Inflammatory macrophage (primary cell): ENCODE measurements around the gene UGT2A3.
"Not testable (repeated sequence)": the region's sequence is repeated elsewhere in the genome, so short reads cannot be mapped to it uniquely, and the experiment has no call there.

ENCODE experiments used
- DNase-seq, 2 donors: peaks; one replicate each; pipeline ENCODE4 v3.0.0-alpha.2; 2020 to 2022
- total RNA-seq, 18 experiments: gene quantifications; one replicate each; lab custom pipeline; 2026; ENCODE audit warnings: mixed read lengths in 6 of 18, inconsistent platforms in 2 of 18; lab: John Stamatoyannopoulos, UW

Gene UGT2A3
- total RNA-seq: 0 to 0.16 (median 0) reads per million in 18 experiments

DNA sequence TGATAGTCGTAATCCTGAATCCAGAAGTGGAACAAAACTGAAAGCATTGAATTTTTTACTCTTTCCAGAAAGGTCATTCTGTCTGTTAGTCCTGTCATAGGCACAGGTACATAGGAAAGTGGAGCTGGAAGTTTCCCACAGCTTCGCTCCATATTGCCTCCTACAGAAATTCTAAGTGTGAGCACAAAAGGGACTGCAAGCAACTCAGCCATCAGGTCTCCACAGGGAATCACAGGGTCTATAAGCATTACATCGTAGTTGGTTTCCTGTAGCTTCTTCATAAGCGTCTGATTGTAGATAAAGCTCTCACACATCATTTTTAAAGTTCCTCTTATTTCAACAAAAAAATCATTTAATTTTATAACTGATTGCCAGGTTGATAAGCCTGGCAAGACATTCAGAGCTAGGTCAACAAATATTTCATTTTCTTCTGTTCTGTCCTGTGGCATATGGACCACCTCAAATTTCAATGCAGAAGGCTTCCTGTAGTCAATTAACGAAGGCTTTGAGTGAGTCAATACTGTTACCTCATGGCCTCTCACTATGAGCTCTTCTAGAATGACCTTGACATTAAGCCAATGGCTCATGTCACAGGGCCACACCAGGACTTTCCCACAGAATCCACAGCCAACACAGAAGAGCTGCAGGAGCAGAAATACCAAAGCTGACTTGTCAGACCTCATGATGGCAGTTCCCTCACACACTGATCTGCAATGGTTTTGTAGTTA lies at the start of gene UGT2A3:
UGT2A3 (minus strand) TSS at position 727 of the 728 bp plus-strand sequence; CDS start at position 683, 44 bp downstream.
- no peak for DNase-seq

DNA sequence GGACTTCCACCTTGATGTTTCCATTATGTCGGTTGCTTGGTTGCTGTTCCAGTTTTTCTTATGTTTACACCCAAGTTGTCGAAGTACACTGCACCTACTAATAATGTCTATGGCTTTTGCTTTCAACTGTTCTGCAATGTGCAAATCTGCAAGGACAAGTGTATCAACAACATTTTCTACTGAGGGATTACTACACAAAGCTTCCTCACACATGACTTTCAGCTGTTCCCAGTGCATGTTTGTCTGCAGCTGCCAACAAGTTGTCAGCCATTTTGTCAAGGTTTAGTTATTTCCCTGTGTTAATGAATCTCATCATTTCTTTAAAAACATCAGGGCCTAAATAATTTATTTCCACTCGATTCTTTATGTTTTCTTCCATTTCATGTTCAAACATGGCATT lies 45.4 kb upstream of the UGT2A3 start:
- no peak for DNase-seq

DNA sequence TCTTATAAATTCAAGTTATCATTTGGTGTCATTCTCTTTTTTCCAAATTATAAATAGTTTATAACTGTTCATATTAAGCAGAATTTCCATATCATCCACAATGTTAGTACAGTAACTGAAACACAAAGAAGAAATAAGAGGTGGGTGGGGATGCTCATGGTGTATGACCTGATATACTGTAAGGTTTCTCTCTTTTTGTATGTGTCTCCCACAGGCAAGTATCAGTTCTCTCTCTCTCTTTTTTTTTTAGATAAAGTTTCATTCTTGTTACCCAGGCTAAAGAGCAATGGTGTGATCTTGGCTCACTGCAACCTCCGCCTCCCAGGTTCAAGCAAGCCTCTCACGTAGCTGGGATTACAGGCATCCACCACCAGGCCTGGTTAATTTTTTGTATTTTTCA lies 43.7 kb upstream of the UGT2A3 start:
- no peak for DNase-seq

DNA sequence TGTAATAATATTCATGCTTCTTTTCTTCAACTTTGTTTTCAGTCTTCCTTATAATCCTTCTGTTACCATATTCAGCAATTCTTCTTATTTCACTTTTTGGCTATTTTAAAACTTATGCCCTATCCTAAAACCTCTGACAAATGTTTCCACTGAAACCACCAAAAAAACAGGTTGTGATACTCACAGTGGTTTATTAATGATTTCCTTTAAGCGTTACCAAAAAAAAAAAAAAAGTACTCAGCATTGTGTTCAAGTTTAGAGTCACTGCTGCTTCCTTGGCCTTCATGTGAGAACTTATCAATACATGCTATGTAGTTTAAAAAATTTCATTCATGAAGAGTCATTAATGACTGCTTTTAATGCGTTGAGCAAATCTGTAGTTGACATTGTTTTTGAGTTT lies 35.4 kb upstream of the UGT2A3 start:
- no peak for DNase-seq

DNA sequence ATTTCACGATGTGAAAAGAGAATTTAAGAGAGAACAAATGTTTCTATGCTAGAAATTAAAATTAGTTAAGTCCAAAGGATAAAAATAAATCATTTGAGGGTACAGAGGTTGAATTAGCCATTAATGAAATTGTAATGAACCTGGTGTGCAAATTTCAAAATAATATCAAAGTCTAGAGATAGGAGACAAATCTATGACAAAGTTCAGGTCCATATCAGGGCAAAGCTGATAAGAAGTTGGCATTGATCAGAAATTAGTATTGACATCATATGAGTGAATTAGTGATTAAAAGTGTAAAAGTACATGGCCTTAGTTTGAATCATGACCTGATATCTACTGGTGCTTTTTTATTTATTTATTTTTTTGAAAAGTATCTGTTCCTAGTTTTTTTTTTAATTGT lies 33.8 kb upstream of the UGT2A3 start:
- DNase-seq: no peak

DNA sequence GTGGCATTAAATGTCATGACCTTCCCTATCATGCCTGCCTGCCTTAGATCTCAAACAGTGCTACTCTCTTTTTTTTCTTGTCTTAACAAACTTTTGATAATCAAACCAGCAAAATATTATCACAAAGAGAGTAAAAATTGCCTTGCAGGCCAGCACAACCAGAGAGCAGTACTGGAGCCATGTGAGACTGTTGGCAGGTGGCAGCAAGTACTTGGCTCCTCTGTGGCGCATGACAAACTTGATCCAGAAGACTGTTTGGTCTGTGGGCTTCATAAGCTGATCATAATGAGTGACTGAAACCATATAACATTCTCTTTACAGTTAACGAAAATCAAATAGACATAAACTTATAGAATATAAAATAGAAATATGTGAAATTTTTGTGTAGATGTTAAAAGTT lies 33.3 kb upstream of the UGT2A3 start:
- no peak for DNase-seq

DNA sequence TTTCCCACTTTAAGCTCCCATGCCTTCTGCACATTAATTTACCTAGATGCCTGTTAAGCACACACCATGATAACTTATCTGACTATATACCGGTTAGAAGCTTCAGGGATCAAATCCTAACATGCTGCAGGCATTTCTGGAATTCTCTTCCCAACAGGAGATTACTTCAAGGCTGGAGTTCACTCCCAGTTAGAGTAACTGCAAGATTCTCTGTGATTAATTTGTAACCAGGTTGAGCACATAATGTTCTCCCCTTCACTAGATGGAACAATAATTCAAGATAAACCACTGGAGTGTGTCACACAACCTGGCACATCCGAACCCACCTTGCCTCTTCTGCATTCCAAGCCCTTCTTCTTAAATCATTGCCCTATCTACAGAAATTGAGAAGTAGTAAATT lies 11.8 kb upstream of the UGT2A3 start:
- no peak for DNase-seq

DNA sequence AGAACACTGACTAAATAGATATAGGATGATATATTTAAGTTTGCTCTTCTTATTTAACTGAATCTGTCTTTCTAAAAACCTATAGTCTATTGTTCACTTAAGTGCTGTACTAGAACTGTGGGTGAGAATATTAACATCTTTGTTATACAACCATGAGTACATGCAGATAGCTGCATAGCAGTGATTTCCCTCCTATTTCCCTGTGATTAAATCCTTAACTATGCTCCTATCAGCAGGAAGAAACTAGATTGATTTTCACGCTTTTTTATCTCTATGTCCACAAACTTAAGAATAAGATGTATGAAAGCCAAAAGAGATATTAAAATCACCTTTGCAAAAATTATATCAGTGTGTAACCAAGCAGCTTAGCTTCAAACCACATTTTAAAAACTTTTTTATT lies 11.3 kb upstream of the UGT2A3 start:
- no peak for DNase-seq

DNA sequence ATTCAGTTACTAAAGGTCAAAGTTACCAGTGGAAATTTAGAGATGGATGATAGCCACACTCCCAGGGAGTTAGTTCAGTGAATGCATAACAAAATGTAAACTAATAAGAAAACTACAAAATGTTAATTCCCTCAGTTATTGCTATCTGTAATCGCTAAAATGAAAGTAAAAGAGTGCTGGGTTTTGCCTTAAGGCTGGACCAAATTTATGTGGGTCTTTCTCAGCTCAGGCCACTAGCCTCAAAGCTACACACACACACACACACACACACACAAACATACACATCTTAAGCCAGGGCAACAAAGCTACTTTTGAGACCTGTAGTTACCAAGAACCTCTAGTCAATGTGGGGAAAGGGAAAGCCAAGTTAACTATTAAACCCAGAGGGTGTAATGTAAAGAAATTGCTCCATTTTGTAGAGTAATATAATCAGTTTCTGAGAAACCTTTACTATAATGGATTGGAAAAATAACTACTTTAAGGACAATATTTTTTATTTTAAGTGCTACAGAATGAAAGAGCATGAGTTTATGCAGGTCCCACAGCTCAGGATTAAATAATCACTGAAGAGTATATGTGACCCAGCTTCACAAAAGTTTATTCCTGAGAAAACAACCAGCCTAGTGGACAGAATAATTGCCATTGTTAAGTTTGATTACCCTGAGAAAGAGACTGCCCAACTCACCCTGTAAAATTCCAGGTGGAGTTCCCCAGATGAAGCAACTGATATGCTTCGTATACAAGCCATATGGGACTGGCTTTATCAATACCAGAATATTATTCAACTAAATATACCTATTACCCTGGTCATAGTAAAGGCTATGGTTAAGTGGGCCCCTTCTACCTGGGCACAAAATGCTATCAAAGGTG lies 8.9 kb upstream of the UGT2A3 start:
- DNase-seq: no peak

DNA sequence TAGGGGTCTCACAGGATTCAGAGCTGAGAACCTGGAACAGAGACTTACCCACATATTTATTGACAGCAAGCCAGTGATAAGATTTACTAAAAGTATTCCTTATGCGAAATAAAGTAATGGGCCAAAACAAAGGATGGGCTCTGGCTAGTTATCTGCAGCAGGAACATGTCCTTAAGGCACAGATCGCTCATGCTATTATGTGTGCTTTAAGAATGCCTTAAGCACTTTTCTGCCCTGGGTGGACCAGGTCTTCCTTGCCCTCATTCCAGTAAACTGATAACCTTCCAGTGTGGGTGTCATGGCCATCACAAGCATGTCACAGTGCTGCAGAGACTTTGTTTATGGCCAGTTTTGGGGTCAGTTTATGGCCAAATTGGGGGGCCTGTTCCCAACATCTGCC lies 7.5 kb upstream of the UGT2A3 start:
- not testable (repeated sequence) for DNase-seq

DNA sequence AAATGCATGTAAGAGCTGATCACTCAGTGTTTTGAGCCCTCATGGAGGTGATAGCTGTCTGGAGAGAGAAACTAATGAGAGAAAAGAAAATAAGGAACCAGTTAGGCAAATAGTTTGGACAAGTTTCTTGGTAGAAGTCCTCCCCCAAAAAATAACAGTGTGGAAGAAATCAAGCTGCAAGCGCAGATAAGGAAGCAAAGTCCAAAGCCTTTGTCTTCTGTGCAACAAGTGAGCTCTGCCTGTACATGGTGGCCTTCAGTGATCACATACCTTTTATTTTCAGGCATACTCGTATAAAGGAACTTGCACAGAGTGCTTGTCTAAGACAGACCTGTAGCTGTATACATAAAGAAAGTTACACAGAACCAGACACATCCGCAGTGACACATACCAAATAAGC lies 2.5 kb upstream of the UGT2A3 start:
- DNase-seq: no peak

DNA sequence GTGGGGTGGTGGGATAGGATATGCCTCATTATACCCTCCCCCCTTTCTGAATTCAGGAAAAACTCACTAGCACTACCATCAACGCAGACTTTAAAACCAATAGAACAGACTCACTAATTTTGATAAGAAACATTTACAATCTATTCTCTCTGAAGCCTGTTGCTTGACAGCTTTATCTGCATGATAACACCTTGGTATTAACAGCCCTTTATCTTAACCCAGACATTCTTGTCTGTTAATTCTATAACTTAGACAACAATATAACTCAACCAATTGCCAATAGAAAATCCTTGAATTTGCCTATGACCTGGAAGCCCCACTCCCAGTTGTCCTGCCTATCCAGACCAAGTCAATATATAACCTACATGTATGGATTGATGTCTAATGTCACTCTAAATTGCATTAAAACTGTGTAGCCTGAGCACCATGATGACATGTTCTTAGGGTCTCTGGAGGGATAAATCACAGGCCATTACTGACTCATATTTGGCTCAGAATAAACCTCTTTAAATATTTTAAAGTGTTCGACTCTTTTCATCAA lies 1.5 kb upstream of the UGT2A3 start:
- no peak for DNase-seq

DNA sequence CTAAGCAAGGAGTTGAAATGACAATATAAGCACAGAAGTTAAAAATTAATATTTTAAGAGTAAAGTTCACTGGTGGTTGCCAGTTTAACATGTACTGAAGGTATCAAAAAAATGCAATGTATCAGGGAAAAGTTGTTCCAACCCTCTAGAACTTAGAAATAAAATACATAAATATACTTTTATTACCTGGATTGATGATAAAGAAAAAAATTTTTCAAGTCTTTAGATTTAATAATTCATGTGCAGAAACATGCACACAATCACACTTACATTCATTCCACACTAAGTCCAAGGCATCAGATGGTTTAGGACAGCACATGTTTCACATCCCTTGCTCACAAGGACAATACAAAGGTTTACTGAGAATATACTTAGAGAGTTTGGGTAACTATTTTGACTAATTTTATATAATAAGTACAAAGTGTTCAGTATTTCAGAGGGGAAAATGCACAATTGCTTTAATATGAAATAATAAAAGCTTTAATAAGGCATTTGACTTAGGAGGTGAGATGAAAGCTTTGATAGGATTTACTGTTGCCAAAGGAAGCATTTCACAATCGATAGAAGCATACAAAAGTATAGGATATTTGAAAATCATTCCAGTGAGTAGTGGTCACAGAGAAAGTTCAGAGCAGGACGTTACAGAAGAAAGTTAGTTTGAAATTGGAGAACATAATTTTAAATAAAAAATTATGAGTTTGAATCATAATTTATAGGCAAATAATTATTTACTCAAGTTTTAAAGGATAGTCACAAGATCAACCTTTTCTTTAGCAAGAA lies 392 bp upstream of the UGT2A3 start:
- no peak for DNase-seq

DNA sequence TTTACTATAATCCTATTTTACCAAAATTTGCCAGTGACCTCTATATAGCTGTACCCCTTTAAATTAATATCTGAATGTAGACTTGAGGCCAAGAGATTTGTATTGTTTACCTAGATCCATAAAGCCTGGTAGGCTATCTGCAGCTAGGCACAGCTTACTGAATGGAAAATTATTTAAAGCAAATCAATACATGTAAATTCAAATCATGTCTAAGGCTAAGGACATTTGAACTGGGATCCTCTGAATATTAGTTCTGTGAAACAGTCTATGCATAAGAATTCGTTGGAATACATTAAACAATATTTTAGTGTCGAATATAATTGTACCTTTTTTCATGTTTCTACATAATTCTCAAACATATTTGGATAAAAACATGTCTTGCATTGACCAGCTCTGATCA lies 1.6 kb downstream of the UGT2A3 start:
- no peak for DNase-seq

DNA sequence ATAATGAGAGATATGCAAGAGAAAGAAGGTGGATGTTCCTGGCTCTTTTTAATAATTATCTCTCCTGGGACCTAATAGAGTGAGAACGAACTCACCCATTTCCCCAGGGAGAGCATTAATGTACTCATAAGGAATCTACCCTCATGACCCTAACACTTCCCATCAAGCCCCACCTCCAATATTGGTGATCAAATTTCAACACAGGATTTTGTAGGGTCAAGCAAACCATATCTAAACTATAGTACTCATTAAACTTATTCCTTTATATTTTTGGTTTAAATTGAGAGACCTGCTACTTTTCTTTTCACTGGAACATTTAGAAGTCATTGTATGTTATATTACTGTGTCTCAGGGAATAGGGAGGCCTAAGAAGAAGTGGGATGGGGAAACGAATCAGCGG lies 2.6 kb downstream of the UGT2A3 start:
- DNase-seq: no peak

DNA sequence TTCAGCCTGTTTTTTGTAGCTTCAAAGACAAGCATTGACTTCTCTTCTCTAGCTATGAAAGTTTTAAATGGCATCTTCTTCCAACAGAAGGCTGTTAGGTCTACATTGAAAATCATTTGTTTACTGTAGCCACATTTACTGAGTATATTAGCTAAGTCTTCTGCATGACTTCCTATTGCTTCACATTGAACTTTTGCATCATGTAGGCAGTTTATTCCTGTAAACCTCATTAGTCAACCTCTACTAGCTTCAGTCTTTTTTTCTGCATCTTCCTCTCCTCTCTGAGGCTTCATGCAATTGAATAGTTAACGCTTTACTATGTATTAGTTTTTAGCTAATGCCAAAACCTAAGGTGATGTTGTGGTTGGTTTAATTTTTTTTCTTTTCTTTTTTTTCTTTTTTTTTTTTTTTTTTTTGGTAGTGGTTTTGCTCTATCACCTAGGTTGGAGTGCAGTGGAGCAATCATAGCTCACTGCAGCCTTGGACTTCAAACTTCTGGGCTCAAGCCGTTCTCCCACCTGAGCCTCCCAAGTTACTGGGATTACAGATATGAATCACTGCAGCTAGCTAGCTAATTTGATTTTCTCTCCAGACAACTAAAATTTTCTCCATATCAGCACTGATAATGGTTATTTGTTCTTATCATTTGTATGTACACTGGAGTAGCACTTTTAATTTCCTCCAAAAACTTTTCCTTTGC lies 3.4 kb downstream of the UGT2A3 start:
- no peak for DNase-seq

DNA sequence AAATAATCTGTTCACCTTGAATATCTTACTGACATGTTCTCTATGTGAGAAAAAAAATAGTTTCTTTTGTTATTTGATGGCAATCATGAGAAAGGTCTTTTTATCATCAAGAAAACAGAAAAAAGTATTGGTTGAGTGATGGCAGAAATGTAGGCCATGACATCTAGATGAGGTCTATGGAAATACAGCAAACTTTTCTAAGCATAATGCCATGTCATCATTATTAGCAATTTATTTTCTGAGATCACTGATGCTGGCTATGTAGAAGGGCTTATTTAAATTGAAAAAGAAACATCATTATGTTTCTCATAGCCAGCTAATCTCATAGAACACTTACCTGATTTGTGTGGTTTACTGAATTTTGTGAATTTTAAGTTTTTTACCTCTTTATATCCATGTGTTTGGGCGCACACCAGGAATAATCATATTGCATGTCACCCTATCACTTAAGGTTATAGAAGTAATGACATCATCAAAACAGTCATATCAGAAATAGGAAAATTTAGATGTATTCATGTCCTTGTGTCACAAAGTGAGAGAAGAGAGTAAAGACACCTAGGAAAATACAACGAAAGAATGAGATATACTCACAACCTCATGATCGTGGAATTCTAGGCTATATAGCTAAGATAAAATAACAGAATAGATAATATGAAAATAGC lies 22.4 kb downstream of the UGT2A3 start:
- DNase-seq: no peak

DNA sequence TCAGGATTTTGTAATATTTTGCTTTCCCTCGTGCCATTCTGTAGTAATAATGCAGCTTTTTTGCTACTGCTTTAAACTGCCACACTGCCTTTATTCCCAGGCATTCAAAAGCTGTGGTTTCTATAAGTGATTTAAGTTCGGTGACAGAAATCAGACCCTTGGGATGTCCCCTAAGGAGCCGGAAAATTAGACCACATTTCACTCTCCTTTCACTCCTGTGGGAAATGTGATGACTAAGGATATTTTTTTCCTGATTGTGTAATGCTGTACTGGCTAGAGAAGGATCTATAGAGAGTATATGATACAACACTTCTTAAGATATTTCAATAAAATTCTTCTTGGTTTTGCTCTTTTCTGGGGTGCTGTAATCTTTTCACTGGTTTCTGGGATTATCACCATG lies 24.4 kb downstream of the UGT2A3 start:
- DNase-seq: no peak

DNA sequence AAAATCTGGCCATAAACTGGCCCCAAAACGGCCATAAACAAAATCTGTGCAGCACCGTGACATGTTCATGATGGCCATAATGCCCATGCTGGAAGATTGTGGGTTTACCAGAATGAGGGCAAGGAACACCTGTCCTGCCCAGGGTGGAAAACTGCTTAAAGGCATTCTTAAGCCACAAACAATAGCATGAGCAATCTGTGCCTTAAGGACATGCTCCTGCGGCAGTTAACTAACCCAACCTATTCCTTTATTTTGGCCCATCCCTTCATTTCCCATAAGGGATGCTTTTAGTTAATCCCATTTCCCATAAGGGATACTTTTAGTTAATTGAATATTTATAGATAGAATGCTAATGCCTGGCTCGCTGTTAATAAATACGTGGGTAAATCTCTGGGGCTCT lies 29.4 kb downstream of the UGT2A3 start:
- not testable (repeated sequence) for DNase-seq

DNA sequence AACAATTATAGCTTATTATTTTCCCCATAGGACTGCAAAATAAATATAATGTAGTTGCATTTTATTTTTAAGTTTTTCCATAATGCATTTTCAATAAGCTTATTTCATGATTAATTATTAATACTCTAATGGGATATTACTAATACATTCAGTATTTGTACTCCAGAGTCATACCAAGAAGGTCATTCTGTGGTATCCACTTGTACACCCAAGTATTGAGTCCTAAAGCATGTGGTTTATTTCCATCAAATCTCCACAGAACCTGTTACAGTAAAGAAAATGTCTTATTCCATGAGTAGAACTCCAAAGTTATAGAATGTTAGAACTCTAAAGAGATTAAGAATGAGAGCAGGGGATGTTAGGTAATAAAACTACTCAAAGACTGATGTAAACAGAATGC lies 30.6 kb downstream of the UGT2A3 start:
- no peak for DNase-seq

DNA sequence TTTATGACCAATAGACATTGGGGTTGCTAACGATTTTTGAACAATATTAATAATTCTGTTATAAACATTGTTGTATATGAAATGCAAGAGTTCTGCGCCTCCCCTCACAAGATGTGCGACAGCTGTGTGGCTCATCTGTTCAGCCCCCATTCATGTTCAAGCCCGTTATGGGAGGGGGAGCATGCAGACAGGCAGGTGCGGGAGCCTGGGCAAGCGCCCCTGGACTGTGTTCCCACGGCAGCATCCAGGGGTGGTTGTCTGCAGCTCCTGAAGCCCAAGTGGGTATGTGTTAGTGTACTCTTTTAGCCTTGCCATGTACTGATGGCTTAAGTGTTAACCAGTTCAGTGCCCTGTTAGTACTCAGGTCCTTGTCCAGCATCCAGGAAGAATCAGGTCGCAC lies 34.6 kb downstream of the UGT2A3 start:
- no peak for DNase-seq

DNA sequence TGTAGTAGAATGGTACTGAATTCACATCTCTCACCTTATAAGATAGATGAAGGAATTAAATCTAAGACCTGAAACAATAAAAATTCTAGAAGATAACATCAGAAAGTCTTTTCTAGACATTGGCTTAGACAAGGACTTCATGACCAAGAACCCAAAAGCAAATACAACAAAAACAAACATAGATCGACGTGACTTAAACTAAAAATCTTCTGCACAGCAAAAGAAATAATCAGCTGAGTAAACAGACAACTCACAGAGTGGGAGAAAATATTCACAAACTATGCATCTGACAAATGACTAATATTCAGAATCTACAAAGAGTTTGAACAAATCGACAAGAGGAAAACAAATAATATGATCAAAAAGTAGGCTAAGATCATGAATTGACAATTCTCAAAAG lies 38.8 kb downstream of the UGT2A3 start:
- DNase-seq: no peak
